Measurements from ENCODE around the gene TRIM33.

DNA sequence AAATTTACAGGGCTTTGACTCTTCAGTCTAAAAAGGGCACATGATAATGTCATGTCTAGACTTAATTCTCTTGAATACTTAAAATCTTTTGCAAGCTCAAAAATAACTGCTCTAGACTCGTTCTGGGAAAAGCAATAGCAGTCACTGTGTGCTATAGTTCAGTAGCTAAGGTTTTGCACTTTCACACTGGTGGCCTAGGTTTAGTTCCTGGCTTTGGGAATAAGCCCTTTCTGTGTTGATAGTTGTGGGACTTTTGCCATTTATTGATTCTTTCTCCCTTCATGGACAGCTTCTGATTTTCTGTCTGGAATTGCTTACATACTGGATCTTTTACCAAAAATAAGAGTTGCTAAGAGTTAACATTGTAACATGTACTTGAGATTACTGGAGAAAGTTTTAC is 151.2 kb downstream of the TRIM33 start:
- TF ChIP-seq, protein P1, sequence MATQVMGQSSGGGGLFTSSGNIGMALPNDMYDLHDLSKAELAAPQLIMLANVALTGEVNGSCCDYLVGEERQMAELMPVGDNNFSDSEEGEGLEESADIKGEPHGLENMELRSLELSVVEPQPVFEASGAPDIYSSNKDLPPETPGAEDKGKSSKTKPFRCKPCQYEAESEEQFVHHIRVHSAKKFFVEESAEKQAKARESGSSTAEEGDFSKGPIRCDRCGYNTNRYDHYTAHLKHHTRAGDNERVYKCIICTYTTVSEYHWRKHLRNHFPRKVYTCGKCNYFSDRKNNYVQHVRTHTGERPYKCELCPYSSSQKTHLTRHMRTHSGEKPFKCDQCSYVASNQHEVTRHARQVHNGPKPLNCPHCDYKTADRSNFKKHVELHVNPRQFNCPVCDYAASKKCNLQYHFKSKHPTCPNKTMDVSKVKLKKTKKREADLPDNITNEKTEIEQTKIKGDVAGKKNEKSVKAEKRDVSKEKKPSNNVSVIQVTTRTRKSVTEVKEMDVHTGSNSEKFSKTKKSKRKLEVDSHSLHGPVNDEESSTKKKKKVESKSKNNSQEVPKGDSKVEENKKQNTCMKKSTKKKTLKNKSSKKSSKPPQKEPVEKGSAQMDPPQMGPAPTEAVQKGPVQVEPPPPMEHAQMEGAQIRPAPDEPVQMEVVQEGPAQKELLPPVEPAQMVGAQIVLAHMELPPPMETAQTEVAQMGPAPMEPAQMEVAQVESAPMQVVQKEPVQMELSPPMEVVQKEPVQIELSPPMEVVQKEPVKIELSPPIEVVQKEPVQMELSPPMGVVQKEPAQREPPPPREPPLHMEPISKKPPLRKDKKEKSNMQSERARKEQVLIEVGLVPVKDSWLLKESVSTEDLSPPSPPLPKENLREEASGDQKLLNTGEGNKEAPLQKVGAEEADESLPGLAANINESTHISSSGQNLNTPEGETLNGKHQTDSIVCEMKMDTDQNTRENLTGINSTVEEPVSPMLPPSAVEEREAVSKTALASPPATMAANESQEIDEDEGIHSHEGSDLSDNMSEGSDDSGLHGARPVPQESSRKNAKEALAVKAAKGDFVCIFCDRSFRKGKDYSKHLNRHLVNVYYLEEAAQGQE (IDR thresholded peaks at IDR 0.05; ENCODE audit: low read depth, low read length): no peak
- TF ChIP-seq, protein P2, sequence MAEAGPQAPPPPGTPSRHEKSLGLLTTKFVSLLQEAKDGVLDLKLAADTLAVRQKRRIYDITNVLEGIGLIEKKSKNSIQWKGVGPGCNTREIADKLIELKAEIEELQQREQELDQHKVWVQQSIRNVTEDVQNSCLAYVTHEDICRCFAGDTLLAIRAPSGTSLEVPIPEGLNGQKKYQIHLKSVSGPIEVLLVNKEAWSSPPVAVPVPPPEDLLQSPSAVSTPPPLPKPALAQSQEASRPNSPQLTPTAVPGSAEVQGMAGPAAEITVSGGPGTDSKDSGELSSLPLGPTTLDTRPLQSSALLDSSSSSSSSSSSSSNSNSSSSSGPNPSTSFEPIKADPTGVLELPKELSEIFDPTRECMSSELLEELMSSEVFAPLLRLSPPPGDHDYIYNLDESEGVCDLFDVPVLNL (IDR thresholded peaks at IDR 0.05; ENCODE audit: low read depth, low read length): no peak
- TF ChIP-seq ZNF24 (IDR thresholded peaks at IDR 0.05) (no peak), POLR2A (IDR thresholded peaks at IDR 0.05; ENCODE audit: low read depth, low read length) (no peak), NR2C2 (IDR thresholded peaks at IDR 0.05; ENCODE audit: borderline replicate concordance, control insufficient read depth, insufficient read length, low read depth) (no peak), DPF2 (IDR thresholded peaks at IDR 0.05) (no peak), CBX5 (IDR thresholded peaks at IDR 0.05; ENCODE audit: low read depth) (no peak), ZZZ3 (IDR thresholded peaks at IDR 0.05; ENCODE audit: control insufficient read depth, insufficient read length, low read depth) (no peak), PAX8 (IDR thresholded peaks at IDR 0.05) (no peak), YY1 (IDR thresholded peaks at IDR 0.05; ENCODE audit: low read depth, low read length) (no peak)
- TF ChIP-seq, protein P3, sequence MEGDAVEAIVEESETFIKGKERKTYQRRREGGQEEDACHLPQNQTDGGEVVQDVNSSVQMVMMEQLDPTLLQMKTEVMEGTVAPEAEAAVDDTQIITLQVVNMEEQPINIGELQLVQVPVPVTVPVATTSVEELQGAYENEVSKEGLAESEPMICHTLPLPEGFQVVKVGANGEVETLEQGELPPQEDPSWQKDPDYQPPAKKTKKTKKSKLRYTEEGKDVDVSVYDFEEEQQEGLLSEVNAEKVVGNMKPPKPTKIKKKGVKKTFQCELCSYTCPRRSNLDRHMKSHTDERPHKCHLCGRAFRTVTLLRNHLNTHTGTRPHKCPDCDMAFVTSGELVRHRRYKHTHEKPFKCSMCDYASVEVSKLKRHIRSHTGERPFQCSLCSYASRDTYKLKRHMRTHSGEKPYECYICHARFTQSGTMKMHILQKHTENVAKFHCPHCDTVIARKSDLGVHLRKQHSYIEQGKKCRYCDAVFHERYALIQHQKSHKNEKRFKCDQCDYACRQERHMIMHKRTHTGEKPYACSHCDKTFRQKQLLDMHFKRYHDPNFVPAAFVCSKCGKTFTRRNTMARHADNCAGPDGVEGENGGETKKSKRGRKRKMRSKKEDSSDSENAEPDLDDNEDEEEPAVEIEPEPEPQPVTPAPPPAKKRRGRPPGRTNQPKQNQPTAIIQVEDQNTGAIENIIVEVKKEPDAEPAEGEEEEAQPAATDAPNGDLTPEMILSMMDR (IDR thresholded peaks at IDR 0.05 in 2 of 3, conservative IDR thresholded peaks at IDR 0.05 in 1 of 3; ENCODE audit: control insufficient read depth in 2 of 3, extremely low read depth in 1 of 3, insufficient read depth in 1 of 3, low read depth in 3 of 3, low read length in 3 of 3): no peak
